NCI-H1048 (cell line): Measurements from ENCODE around the gene GAA.
A peak's percentile ranks its signal among the peaks of the same experiment; 100 is the strongest.
"Not testable (repeated sequence)": the region's sequence is repeated elsewhere in the genome, so short reads cannot be mapped to it uniquely, and the experiment has no call there.

ENCODE experiments used
- DNase-seq: peaks from one replicate; lab custom pipeline; 2025; lab: John Stamatoyannopoulos, UW

GAA gene

DNA sequence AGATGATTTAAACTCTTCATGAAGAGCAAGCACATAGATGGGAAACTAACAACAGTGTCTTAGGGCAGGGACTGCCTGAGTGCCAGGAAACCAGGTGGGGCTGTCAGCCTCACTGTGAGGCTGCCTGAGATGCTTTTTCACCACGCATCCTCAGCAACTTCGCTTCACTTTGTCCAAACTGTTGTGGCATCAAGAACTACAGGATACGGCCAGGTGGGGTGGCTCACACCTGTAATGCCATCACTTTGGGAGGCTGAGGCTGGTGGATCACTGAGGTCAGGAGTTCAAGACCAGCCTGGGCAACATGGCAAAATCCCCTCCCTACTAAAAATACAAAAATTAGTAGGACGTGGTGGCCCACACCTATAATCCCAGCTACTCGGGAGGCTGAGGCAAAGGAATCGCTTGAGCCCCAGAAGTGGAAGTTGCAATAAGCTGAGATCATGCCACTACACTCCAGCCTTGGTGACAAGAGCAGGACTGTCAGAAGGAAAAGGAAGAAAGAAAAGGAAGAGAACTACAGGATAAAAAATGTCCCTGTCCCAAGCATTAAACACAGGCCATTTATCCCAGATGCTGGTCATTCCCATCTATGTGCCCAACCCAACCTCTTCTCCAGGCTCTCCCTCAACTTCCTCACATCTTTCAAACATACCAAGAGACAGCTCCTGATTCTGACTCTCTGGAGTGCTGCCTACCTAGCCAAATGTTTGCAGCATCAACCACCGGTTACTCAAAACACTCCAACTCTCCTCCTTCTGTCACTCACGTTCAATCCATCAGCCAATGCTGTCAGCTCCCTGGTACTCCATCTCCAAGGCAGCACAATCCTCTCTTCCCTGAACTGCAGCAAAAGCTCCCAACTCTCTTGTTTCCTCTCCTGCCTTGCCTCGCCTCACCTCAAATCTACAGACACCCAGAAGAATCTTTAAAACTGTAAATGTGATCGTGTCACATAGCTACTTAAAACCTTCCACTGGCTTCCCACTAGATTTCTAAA, 44.0 kb downstream of the GAA start:
- no peak for DNase-seq

DNA sequence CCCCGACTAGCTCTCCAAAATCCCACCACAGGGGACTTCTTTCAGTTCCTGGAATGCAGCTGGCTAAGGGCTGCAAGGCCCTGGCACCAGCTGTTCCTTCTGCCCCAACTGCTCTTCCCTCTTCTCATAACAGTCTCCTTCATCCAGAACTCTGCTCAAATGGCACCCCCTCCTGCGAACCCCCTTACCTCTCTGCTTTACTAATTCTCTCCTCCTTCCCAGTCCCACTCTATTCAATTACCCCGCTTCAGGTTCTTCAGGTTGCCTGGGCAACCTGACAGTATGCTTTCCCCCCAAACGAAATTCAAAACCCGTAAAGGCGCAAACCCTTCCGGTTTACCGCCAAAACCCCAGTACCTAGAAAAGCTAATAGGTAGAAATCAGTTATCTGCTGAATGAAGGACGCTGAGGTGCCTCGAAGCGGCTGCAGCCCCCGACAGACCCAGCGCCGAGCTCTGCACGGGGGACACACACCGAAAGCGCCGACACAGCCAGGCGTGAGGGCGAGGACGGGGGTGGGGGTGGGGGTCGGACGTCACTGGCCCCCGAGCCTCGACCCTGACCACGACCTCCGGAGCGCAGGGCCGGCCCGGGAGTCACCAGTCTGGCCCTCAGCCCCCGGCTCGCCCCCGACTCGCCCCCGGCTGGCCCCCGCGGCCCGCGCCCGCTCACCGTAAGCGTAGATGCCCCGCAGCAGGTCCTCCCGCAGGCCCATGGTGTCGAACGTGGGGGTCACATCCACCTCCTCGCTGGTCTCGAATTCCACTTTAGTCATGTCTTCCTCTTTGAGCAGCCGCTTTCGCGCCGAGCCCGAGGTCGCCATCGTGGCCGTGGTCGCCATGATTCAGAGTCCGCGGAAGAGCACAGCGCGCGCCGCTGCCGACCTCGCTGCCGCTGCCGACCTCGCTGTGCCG, 45.0 kb downstream of the GAA start:
- DNase-seq = no peak

DNA sequence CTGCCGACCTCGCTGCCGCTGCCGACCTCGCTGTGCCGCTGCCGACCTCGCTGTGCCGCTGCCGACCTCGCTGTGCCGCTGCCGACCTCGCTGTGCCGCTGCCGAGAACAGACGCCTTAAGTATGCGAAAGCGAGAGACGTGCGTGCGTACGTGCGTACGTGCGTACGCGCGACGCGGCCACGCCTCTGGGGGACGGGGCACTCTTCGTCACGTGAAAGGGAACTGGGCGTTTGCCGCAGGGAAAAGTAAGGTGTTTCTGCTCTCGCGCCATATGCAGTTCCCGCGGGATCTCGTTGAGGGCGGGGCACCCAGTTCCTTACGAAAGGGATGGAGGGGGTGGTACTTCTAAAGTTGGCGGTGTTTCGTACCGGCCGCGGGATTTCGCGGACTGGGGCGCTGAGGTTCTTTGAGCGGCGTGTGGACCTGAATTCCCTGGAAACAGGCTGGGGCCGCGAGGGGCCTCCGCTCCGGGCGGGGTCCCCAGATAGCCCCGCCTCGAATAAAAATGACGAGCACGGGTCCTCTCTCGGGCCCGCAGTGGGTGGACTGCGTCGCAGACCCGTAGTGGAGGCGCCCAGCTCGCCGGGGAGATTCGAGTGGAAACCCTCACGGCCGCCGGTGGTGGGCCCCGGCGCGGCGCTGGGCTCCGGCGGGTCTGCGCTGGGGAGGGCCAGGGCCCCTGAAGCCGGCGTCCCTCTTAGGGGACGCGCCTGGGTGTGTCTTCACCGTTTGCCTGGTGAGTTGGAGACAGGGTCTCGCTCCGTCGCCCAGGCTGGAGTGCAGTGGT, 45.8 kb downstream of the GAA start, which contains the start of gene EIF4A3:
TSS of gene EIF4A3 (minus strand) at position 94 of the 788 bp plus-strand sequence. CDS start 167 bp downstream, outside the sequence.
- DNase-seq = peak; percentile 97

DNA sequence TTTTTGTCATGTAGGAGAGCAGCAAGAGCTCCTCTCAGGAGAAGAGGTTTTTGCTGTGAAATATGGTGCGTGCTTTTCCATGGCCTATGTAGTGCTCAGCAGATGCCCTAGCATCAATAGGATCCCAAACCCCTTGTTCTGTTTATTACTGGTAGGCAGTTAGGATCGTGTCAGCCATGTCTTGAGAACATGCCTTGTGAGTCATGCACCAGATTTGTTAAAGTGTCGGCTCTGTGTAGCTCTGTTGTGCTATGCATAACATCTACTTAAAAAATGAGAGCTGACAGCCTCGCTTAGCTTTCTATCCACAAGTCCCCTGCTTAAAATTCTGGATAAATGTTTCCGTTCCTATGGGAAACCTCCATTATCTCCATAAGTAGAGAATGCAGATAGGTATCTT, 50.0 kb downstream of the GAA start:
- DNase-seq = no peak

DNA sequence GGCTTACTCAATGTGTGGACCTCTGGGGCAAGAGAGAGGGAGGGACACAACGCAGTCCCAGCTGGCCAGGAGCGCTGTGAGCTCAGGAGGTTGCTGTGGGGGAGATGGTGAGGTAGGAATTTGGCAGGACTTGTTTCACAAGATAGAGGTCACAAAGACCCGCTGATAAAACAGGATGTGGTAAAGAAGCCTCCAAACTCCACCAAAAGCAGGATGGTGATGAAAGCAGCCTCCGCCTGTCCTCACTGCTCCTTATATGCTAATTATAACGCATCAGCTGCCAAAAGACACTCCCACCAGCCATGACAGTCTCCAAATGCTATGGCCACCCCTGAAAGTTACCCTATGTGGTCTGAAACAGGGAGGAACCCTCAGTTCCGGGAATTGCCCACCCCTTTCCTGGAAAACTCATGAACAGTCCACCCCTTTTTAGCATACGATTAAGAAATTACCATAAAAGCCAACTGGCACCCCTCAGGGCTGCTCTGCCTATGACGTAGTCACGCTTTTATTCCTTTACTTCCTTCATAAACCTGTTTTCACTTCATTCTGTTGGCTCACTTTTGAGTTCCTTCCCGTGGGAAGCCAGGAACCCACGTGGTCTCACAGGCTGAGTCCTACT, 50.8 kb downstream of the GAA start:
- DNase-seq = no peak

DNA sequence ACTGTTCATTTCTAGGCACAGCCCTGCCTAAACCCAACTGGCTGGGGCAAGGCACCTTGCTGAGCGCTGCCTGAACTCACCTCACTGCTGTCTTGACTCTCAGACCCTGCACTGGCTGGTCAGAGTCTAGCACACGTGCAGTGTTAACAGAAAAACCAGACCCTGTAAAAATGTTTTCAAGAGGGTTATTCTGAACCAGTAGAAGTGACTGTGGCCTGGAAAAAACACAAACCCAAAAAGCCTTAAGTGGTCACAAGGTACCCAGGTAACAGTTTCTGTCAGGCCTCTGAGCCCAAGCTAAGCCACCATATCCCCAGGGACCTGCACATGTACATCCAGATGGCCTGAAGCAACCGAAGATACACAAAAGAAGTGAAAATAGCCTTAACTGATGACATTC, 51.6 kb downstream of the GAA start:
- DNase-seq = no peak

DNA sequence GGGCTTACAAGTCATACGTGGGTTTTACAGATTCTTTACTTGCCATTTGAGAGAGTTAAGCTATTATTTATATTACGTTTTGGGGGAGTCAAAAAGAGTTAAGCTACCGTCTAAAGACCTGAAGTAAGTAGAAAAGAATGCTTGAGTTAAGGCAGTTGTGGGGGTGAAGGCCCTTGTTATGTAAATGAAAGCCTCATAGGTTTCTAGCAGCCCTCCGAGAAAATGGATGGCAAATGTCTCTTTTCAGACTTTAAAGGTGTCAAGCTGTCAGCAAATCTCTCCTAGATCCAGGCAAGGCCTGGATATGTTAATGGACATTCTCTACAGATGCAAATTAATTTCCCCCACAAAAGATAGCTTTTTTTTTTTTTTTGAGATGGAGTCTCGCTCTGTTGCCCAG, 52.8 kb downstream of the GAA start:
- DNase-seq = no peak

DNA sequence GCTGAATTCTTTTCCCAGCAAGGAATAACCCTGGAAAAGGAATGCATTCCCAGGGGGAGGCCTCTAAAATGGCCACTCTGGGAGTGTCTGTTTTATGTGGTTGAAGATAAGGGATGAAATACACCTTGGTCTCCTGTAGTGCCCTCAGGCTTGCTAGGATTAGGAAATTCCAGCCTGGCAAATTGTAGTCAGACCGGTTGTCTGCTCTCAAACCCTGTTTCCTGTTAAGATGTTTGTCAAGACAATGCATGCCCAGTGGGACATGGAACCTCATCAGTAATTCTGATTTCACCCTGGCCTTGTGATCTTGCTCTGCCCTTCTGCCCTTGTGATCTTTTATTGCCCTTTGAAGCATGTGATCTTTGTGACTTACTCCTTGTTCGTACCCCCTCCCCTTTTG, 54.2 kb downstream of the GAA start:
- DNase-seq = not testable (repeated sequence)

DNA sequence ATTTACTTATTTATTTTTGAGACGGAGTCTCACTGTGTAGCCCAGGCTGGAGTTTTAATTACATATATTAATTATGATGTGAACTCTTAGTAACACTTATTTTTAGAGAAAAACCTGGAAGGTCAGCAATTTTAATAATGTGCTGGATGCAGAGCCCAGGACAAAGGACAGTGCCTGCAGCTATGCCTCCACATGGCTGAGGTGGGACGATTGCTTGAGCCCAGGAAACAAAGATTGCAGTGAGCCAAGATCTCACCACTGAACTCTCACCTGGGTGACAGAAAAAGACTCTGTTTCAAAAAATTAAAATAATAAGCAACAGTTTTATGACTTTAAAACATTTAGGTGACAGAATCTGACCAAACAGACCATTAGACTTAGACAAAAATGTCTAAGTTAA, 57.5 kb downstream of the GAA start:
- DNase-seq = no peak

DNA sequence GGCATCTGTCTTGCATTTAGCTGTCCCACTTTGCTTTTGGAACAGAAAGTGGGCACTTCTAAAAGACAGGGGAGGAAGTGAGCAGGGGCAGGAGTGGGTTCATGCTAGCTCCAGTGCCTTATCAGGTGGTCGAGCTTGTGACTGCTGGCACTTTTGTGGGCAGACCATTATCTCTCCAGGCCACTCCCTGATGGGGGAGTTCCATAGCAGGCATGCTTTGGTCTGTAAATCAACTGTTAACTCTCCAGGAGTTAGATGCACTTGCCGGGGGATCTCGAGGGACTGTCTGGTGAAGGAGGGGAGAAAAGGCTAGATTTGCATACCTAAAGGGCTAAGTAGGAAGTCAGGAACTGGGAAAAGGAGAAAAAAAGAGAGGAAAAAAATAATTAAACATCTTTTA, 59.2 kb downstream of the GAA start:
- no peak for DNase-seq

DNA sequence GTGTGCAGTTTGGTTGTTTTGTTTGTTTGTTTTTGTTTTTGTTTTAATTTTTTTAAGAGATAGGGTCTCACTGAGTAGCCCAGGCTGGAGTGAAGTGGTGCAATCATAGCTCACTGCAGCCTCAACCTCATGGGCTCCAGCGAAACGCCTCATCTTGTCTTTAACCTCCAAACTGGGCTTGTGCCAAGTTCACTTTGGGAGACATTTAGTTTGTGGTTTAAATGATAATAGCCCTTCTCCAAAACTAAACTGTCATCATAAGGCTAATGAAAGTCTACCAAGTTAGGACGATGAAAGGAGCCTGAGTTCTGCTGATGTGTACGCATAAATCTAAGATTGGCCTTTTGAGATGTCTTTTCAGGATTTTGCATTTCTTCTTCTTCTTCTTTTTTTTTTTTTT, 62.0 kb downstream of the GAA start:
- DNase-seq = no peak

DNA sequence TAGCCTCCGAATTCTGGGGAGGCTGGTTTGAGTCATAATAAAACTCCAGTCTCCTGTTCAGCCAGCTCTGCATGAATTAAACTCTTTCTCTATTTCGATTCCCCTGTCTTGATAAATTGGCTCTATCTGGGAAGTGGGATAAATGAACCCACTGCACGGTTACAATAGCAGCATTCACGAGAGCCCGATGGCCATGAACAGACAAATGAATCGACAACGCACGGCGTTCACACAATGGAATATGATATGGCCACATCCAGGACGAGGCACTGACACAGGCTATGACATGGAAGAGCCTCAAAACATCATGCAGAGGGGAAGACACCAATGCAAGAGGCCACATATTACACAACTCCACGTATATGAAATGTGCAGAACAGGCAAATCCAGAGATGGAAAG, 62.8 kb downstream of the GAA start:
- DNase-seq = no peak

DNA sequence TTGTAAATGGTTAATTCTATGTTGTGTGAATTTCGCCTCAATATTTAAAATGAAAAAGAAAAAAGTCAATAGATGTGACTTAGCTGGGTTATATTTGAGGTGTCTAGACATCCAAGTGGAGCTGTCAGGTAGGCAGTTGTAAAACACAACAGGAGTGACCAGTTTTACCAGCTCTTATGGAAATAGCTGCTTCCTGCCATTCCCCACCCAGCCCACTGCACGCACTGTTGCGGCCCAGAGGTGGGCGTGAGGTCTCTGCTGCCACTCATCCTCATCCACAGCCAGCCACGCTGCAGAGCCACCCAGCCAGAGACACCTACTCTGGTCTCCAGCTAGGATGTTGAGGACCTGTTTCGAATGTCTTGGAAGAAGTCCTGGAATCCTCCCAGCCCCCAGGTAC, 65.1 kb downstream of the GAA start:
- no peak for DNase-seq

DNA sequence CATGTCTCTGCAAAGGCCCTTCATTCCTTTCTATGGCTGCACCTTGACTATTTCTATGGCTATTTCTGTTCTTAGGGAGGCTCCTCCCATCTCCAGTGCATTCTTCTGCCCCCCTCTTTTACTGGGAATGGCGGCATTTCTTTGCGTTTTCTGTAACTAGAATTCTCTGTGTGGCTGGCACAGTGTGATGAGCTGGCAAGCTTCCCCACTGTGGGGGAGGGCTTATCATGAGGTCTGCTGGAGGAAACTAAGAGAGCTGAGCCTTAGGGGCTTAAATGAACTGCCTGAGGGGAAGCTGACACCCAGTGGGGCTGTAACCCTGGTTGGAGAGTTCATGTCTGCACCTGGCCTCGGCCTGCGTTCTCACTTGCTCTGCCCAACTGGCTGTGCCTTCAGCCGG, 67.0 kb downstream of the GAA start:
- DNase-seq = no peak

DNA sequence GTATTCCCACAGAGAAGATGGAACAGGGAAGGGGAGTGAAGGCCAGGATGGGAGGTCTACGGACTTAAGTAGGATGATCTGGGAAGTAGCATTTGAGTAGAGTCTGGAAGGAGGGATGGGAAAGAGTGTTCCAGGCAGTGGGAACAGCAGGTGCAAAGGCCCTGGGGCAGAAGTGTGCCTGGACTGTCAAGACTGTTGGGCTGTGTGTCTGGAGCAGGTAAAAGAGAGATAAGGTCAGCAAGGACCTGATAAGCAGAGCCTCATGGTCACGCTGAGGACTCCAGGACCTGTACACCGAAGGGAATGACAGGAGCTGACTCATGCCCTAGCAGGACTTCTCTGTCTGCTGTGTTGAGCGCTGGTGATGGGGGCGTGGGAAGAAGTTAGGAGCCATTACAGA, 67.7 kb downstream of the GAA start:
- DNase-seq = no peak
